GM12878 (cell line): ENCODE data around the gene YBX3. TPM values are rescaled to one million over a fixed set of nuclear protein-coding genes. Genes with fewer than 3 reads are reported as not detected.

Source experiments
- ATAC-seq: fragments of 200-7000 bp; cut with Tn5 transposase; 3 replicates; pipeline ENCODE4 v1.9.1; 2020; ENCODE audit warnings: mild to moderate bottlenecking, moderate library complexity
- BruUV-seq: library from RNA; stranded (reverse); fragments of 400-500 nt; replicated peaks from 2 replicates; lab custom pipeline; 2021; lab: Mats Ljungman, UMichigan
- CTCF ChIA-PET: fragments of 300-600 bp; sonication (Branson Sonifier 250); formaldehyde crosslinking; extraction: SDS; loops from one replicate; lab custom pipeline; 2021; ENCODE audit warnings: inconsistent platforms; lab: Yijun Ruan, JAX
- POLR2A ChIA-PET: fragments of 350-600 bp; formaldehyde crosslinking; extraction: SDS; loops from one replicate; lab custom pipeline; 2021; ENCODE audit warnings: inconsistent platforms; lab: Charles Lee
- RAD21 ChIA-PET: fragments of 300-600 bp; sonication (Branson Sonifier 250); formaldehyde crosslinking; loops from one replicate; lab custom pipeline; 2023; ENCODE audit warnings: antibody characterized with exemption; ENCODE audit not compliant: unreplicated experiment; lab: Charles Lee
- SMC1A ChIA-PET: fragments of 300-600 bp; sonication (Branson Sonifier 250); formaldehyde crosslinking; loops from one replicate; lab custom pipeline; 2023; ENCODE audit not compliant: unreplicated experiment, uncharacterized antibody; lab: Charles Lee
- DNase-seq: peaks from one replicate; pipeline ENCODE4 v3.0.0-alpha.2; 2011; ENCODE audit warnings: low read depth, low spot score
- FAIRE-seq: peaks from 3 replicates; lab custom pipeline; 2011; peaks lifted over from hg19 to GRCh38; lab: Jason Lieb, UNC
- H2AFZ ChIP-seq: 2 replicates; pipeline ENCODE4 v1.6.0; 2011; ENCODE audit warnings: low read depth, low read length, control low read depth; ENCODE audit not compliant: control insufficient read depth
- H3K27ac ChIP-seq: 2 replicates; pipeline ENCODE4 v1.5.1; 2011; ENCODE audit warnings: control low read depth; ENCODE audit not compliant: control insufficient read depth, insufficient read depth
- H3K27me3 ChIP-seq, 2 experiments: replicated peaks in 1 of 2; 2 replicates each; pipeline versions ENCODE4 v1.6.0 to v1.6.1; 2011; ENCODE audit warnings: low read length in 1 of 2; ENCODE audit not compliant: control insufficient read depth in 2 of 2, insufficient read depth in 2 of 2
- H3K36me3 ChIP-seq, 2 experiments: 2 replicates each; pipeline ENCODE4 v1.5.1; 2011; ENCODE audit warnings: low read length in 1 of 2; ENCODE audit not compliant: control insufficient read depth in 2 of 2, insufficient read depth in 2 of 2
- H3K4me1 ChIP-seq: 2 replicates; pipeline ENCODE4 v1.6.1; 2011; ENCODE audit warnings: mild to moderate bottlenecking, low read length, moderate library complexity, mixed read lengths; ENCODE audit not compliant: control insufficient read depth, insufficient read depth
- H3K4me2 ChIP-seq: 2 replicates; pipeline ENCODE4 v1.6.0; 2011; ENCODE audit warnings: control low read depth; ENCODE audit not compliant: control insufficient read depth, insufficient read depth
- H3K4me3 ChIP-seq: fragments of 200-600 bp; sonication (generic); 2 replicates; pipeline ENCODE4 v1.5.1; 2016
- H3K79me2 ChIP-seq: 2 replicates; pipeline ENCODE4 v1.6.0; 2011; ENCODE audit warnings: low read length; ENCODE audit not compliant: control insufficient read depth, insufficient read depth
- H3K9ac ChIP-seq: 2 replicates; pipeline ENCODE4 v1.8.0; 2011; ENCODE audit warnings: low read length, control low read depth, mixed read lengths; ENCODE audit not compliant: control insufficient read depth, insufficient read depth
- H3K9me3 ChIP-seq: replicated peaks from 3 replicates; pipeline ENCODE4 v1.5.1; 2011; ENCODE audit warnings: mild to moderate bottlenecking, low read length; ENCODE audit not compliant: control insufficient read depth, insufficient read depth
- H4K20me1 ChIP-seq: 2 replicates; pipeline ENCODE4 v1.6.0; 2011; ENCODE audit not compliant: control insufficient read depth, insufficient read depth
- BRCA1 ChIP-seq: IDR thresholded peaks from 2 replicates; pipeline ENCODE4 v1.6.1; 2011; ENCODE audit warnings: low read depth, low read length, improper control_type of control experiment
- CHD2 ChIP-seq: IDR thresholded peaks from 2 replicates; pipeline ENCODE4 v1.6.1; 2011; ENCODE audit warnings: low read depth, low read length, improper control_type of control experiment, borderline replicate concordance
- CREB1 ChIP-seq: IDR thresholded peaks from 2 replicates; pipeline ENCODE4 v1.6.1; 2012; ENCODE audit warnings: low read depth, mild to moderate bottlenecking, inconsistent platforms
- DPF2 ChIP-seq: fragments of 450-650 bp; IDR thresholded peaks from 2 replicates; pipeline ENCODE4 v1.6.1; 2017; ENCODE audit warnings: mild to moderate bottlenecking
- EP300 ChIP-seq, 2 experiments: fragments of 150-350 bp in 1 of 2; IDR thresholded peaks; 2 replicates each; pipeline ENCODE4 v1.6.1; 2011 to 2012; ENCODE audit warnings: low read depth in 2 of 2, low read length in 2 of 2, borderline replicate concordance in 1 of 2, improper control_type of control experiment in 1 of 2, inconsistent platforms in 1 of 2; ENCODE audit not compliant: control insufficient read depth in 1 of 2
- ESRRA ChIP-seq: IDR thresholded peaks from 2 replicates; pipeline ENCODE4 v1.6.1; 2012; ENCODE audit warnings: mild to moderate bottlenecking, low read length, improper control_type of control experiment
- FOXK2 ChIP-seq: fragments of 450-650 bp; IDR thresholded peaks from 2 replicates; pipeline ENCODE4 v1.6.1; 2017; ENCODE audit warnings: mild to moderate bottlenecking, moderate library complexity
- GATAD2B ChIP-seq: fragments of 450-650 bp; conservative IDR thresholded peaks from 2 replicates; pipeline ENCODE4 v1.6.1; 2017; ENCODE audit warnings: low read depth, mild to moderate bottlenecking, moderate library complexity
- IKZF1 ChIP-seq: fragments of 450-650 bp; conservative IDR thresholded peaks from 2 replicates; pipeline ENCODE4 v1.6.1; 2017; ENCODE audit warnings: antibody characterized with exemption, mild to moderate bottlenecking
- MLLT1 ChIP-seq: fragments of 450-650 bp; IDR thresholded peaks from 2 replicates; pipeline ENCODE4 v1.6.1; 2016; ENCODE audit warnings: mild to moderate bottlenecking
- MTA2 ChIP-seq: fragments of 450-650 bp; IDR thresholded peaks from 2 replicates; pipeline ENCODE4 v1.6.1; 2016; ENCODE audit warnings: low read depth, mild to moderate bottlenecking, moderate library complexity
- MXI1 ChIP-seq: fragments of 150-350 bp; IDR thresholded peaks from 2 replicates; pipeline ENCODE4 v1.6.1; 2011; ENCODE audit warnings: low read depth, mild to moderate bottlenecking, inconsistent platforms, low read length, improper control_type of control experiment
- NR2C2 ChIP-seq: IDR thresholded peaks from 2 replicates; pipeline ENCODE4 v1.6.1; 2011; ENCODE audit warnings: borderline replicate concordance, low read depth; ENCODE audit not compliant: control insufficient read depth, insufficient read length
- PBX3 ChIP-seq: IDR thresholded peaks from 2 replicates; pipeline ENCODE4 v1.6.1; 2011; ENCODE audit warnings: mild to moderate bottlenecking, low read depth, low read length, moderate library complexity; ENCODE audit not compliant: insufficient replicate concordance
- POLR2A ChIP-seq: IDR thresholded peaks from 2 replicates; pipeline ENCODE4 v1.6.1; 2011; ENCODE audit warnings: low read depth, mild to moderate bottlenecking, low read length
- RAD51 ChIP-seq: fragments of 450-650 bp; IDR thresholded peaks from 2 replicates; pipeline ENCODE4 v1.6.1; 2016; ENCODE audit warnings: moderate library complexity, mild to moderate bottlenecking, inconsistent platforms
- SREBF1 ChIP-seq: IDR thresholded peaks from 2 replicates; pipeline ENCODE4 v1.6.1; 2012; ENCODE audit warnings: mild to moderate bottlenecking, low read length
- SREBF2 ChIP-seq: IDR thresholded peaks from 2 replicates; pipeline ENCODE4 v1.6.1; 2012; ENCODE audit warnings: mild to moderate bottlenecking, low read length
- ZNF207 ChIP-seq: fragments of 450-650 bp; IDR thresholded peaks from 2 replicates; pipeline ENCODE4 v1.6.1; 2014; ENCODE audit warnings: antibody characterized with exemption, mild to moderate bottlenecking, borderline replicate concordance
- ZNF217 ChIP-seq: fragments of 450-650 bp; IDR thresholded peaks from 2 replicates; pipeline ENCODE4 v1.6.1; 2017; ENCODE audit warnings: antibody characterized with exemption, mild to moderate bottlenecking
- ZNF274 ChIP-seq: IDR thresholded peaks from one replicate; pipeline ENCODE4 v1.8.0; 2011; ENCODE audit not compliant: insufficient read length, insufficient read depth
- ZSCAN29 ChIP-seq: fragments of 450-650 bp; IDR thresholded peaks from 2 replicates; pipeline ENCODE4 v1.6.1; 2017; ENCODE audit warnings: mild to moderate bottlenecking, moderate library complexity
- WGBS: methylation state at CpG from one replicate; pipeline ENCODE4 v1.1.6; 2016; ENCODE audit warnings: low lambda C conversion rate; ENCODE audit not compliant: insufficient replicate concordance, insufficient coverage; ENCODE audit errors: missing lambda C conversion rate; 5-methylcytosine and 5-hydroxymethylcytosine counted together
- in situ Hi-C: fragments of 300-500 bp; cut with MboI; formaldehyde crosslinking; loops from 9 replicates; pipeline ENCODE4 v1.14.3; 2018; ENCODE audit warnings: mixed read lengths
- intact Hi-C: fragments of 100-400 bp; cut with micrococcal nuclease; formaldehyde crosslinking; loops from one replicate; pipeline ENCODE4 v1.14.2; 2022; ENCODE audit not compliant: unreplicated experiment
- polyA plus RNA-seq, 11 experiments: library from polyadenylated mRNA; depleted of rRNA in 4 of 11; unstranded in 6 of 11; stranded (reverse) in 5 of 11; fragments of >200 nt; fragmentation: Nextera tagmentation in 4 of 11; fragmentation: Illumina TruSeq in 1 of 11; extraction: Ambion mirVana in 4 of 11; extraction: Trizol in 1 of 11; gene quantifications; 1 replicate in 1 of 11; 2 replicates in 10 of 11; pipeline versions ENCODE4 v1.2.1 to v1.2.3, GENCODE V29; 2011 to 2016; ENCODE audit warnings: inconsistent platforms in 2 of 11, missing spikeins in 2 of 11, low read depth in 1 of 11
- total RNA-seq, 4 experiments: library from RNA; depleted of rRNA in 3 of 4; stranded (reverse); fragments of >200 nt in 3 of 4; fragmentation: Illumina TruSeq in 1 of 4; extraction: Trizol in 1 of 4; gene quantifications; 2 replicates each; pipeline versions ENCODE4 v1.2.1 to v1.2.3, GENCODE V29; 2013 to 2021

Gene YBX3
- total and polyA plus RNA-seq, 10 of the 15 experiments (the other 5 are each of a cell fraction or from before 2014, with no cell fraction given), result 25.9 to 221 (median 111) TPM

GRCh38 chr12:10771132-10771733 is 48.1 kb upstream of the YBX3 start (continued):
- no peak for TF ChIP-seq BRCA1
- TF ChIP-seq IKZF1, result no peak
- no peak for TF ChIP-seq ZNF217
- no peak for TF ChIP-seq NR2C2
- TF ChIP-seq FOXK2, result no peak
- no peak for TF ChIP-seq RAD51

GRCh38 chr12:10759657-10760056 is 36.5 kb upstream of the YBX3 start:
- H2AFZ ChIP-seq, result no peak overlapping the region
- SMC1A ChIA-PET, result interaction anchor here (1.0 kb wide), 1 partner anchor 9 kb away, joined by 3 read pairs; no protein-coding TSS in a partner anchor

More at GRCh38 chr12:10759657-10760056, 36.5 kb upstream of the YBX3 start:
- CTCF ChIA-PET, result interaction anchor here (3.5 kb wide), 1 partner anchor 10 kb away, joined by 18 read pairs; no protein-coding TSS in a partner anchor
- no peak overlapping the region for H3K27ac ChIP-seq
- no peak overlapping the region for H3K4me2 ChIP-seq
- POLR2A ChIA-PET, result no interaction called here
- RAD21 ChIA-PET, result interaction anchor here (1.7 kb wide), 1 partner anchor 12 kb away, joined by 4 read pairs; no protein-coding TSS in a partner anchor
- ATAC-seq, result no peak
- H3K9ac ChIP-seq, result no peak overlapping the region
- no peaks in the 10 kb centered on the region for H4K20me1 ChIP-seq
- in situ Hi-C loops (no loop called here), intact Hi-C loops (no loop called here)
- TF ChIP-seq ZSCAN29 (no peak), MXI1 (no peak), CHD2 (no peak), GATAD2B (no peak), POLR2A (no peak), SREBF2 (no peak), ESRRA (no peak), FOXK2 (no peak), PBX3 (no peak), DPF2 (no peak), CREB1 (no peak), MTA2 (no peak), ZNF274 (no peak), SREBF1 (no peak), EP300 (IDR thresholded peaks at IDR 0.05; ENCODE audit: borderline replicate concordance in 1 of 2, control insufficient read depth in 1 of 2, low read depth in 2 of 2, low read length in 2 of 2) (no peak), MLLT1 (no peak), ZNF207 (no peak)
- FAIRE-seq, result no peak
- DNase-seq, result no peak
- H3K36me3 ChIP-seq, result no peaks in the 10 kb centered on the region
- no peaks in the 10 kb centered on the region for H3K4me1 ChIP-seq
- H3K79me2 ChIP-seq, result no peaks in the 10 kb centered on the region
- H3K27me3 ChIP-seq, result no peaks in the 10 kb centered on the region
- H3K4me3 ChIP-seq, result no peak overlapping the region
- BruUV-seq, result no TSS peak
- 3% methylated on average over 2 of the region's 2 CpGs for WGBS
- peaks cover 3% of the 10 kb centered on the region; the same call in 2 of the 3 replicates for H3K9me3 ChIP-seq
